GM12878 (cell line): ENCODE data around the gene LEKR1. TPM values are rescaled to one million over a fixed set of nuclear protein-coding genes. Genes with fewer than 3 reads are reported as not detected.

Source experiments
- ATAC-seq: fragments of 200-7000 bp; cut with Tn5 transposase; 3 replicates; pipeline ENCODE4 v1.9.1; 2020; ENCODE audit warnings: mild to moderate bottlenecking, moderate library complexity
- BruUV-seq: library from RNA; stranded (reverse); fragments of 400-500 nt; replicated peaks from 2 replicates; lab custom pipeline; 2021; lab: Mats Ljungman, UMichigan
- CTCF ChIA-PET: fragments of 300-600 bp; sonication (Branson Sonifier 250); formaldehyde crosslinking; extraction: SDS; loops from one replicate; lab custom pipeline; 2021; ENCODE audit warnings: inconsistent platforms; lab: Yijun Ruan, JAX
- POLR2A ChIA-PET: fragments of 350-600 bp; formaldehyde crosslinking; extraction: SDS; loops from one replicate; lab custom pipeline; 2021; ENCODE audit warnings: inconsistent platforms; lab: Charles Lee
- RAD21 ChIA-PET: fragments of 300-600 bp; sonication (Branson Sonifier 250); formaldehyde crosslinking; loops from one replicate; lab custom pipeline; 2023; ENCODE audit warnings: antibody characterized with exemption; ENCODE audit not compliant: unreplicated experiment; lab: Charles Lee
- SMC1A ChIA-PET: fragments of 300-600 bp; sonication (Branson Sonifier 250); formaldehyde crosslinking; loops from one replicate; lab custom pipeline; 2023; ENCODE audit not compliant: unreplicated experiment, uncharacterized antibody; lab: Charles Lee
- DNase-seq: peaks from one replicate; pipeline ENCODE4 v3.0.0-alpha.2; 2011; ENCODE audit warnings: low read depth, low spot score
- FAIRE-seq: peaks from 3 replicates; lab custom pipeline; 2011; peaks lifted over from hg19 to GRCh38; lab: Jason Lieb, UNC
- H2AFZ ChIP-seq: 2 replicates; pipeline ENCODE4 v1.6.0; 2011; ENCODE audit warnings: low read depth, low read length, control low read depth; ENCODE audit not compliant: control insufficient read depth
- H3K27ac ChIP-seq: 2 replicates; pipeline ENCODE4 v1.5.1; 2011; ENCODE audit warnings: control low read depth; ENCODE audit not compliant: control insufficient read depth, insufficient read depth
- H3K27me3 ChIP-seq, 2 experiments: replicated peaks in 1 of 2; 2 replicates each; pipeline versions ENCODE4 v1.6.0 to v1.6.1; 2011; ENCODE audit warnings: low read length in 1 of 2; ENCODE audit not compliant: control insufficient read depth in 2 of 2, insufficient read depth in 2 of 2
- H3K36me3 ChIP-seq, 2 experiments: 2 replicates each; pipeline ENCODE4 v1.5.1; 2011; ENCODE audit warnings: low read length in 1 of 2; ENCODE audit not compliant: control insufficient read depth in 2 of 2, insufficient read depth in 2 of 2
- H3K4me1 ChIP-seq: 2 replicates; pipeline ENCODE4 v1.6.1; 2011; ENCODE audit warnings: mild to moderate bottlenecking, low read length, moderate library complexity, mixed read lengths; ENCODE audit not compliant: control insufficient read depth, insufficient read depth
- H3K4me2 ChIP-seq: 2 replicates; pipeline ENCODE4 v1.6.0; 2011; ENCODE audit warnings: control low read depth; ENCODE audit not compliant: control insufficient read depth, insufficient read depth
- H3K4me3 ChIP-seq: fragments of 200-600 bp; sonication (generic); 2 replicates; pipeline ENCODE4 v1.5.1; 2016
- H3K79me2 ChIP-seq: 2 replicates; pipeline ENCODE4 v1.6.0; 2011; ENCODE audit warnings: low read length; ENCODE audit not compliant: control insufficient read depth, insufficient read depth
- H3K9ac ChIP-seq: 2 replicates; pipeline ENCODE4 v1.8.0; 2011; ENCODE audit warnings: low read length, control low read depth, mixed read lengths; ENCODE audit not compliant: control insufficient read depth, insufficient read depth
- H3K9me3 ChIP-seq: replicated peaks from 3 replicates; pipeline ENCODE4 v1.5.1; 2011; ENCODE audit warnings: mild to moderate bottlenecking, low read length; ENCODE audit not compliant: control insufficient read depth, insufficient read depth
- H4K20me1 ChIP-seq: 2 replicates; pipeline ENCODE4 v1.6.0; 2011; ENCODE audit not compliant: control insufficient read depth, insufficient read depth
- ASH2L ChIP-seq: fragments of 300-600, 200-600 bp; sonication (generic); IDR thresholded peaks from 2 replicates; pipeline ENCODE4 v1.6.1; 2017; ENCODE audit warnings: low read depth, mild to moderate bottlenecking, borderline replicate concordance
- CEBPB ChIP-seq, 2 experiments: fragments of 150-350 bp in 1 of 2; IDR thresholded peaks; 2 replicates each; pipeline ENCODE4 v1.6.1; 2012 to 2014; ENCODE audit warnings: low read depth in 2 of 2, low read length in 2 of 2, borderline replicate concordance in 1 of 2, inconsistent platforms in 1 of 2
- HCFC1 ChIP-seq: fragments of 150-350 bp; IDR thresholded peaks from 2 replicates; pipeline ENCODE4 v1.6.1; 2014; ENCODE audit warnings: low read length
- LARP7 ChIP-seq: fragments of 450-650 bp; IDR thresholded peaks from 2 replicates; pipeline ENCODE4 v1.6.1; 2017; ENCODE audit warnings: mild to moderate bottlenecking
- MYC ChIP-seq: IDR thresholded peaks from 2 replicates; pipeline ENCODE4 v1.6.1; 2011; ENCODE audit warnings: mild to moderate bottlenecking, low read length, moderate library complexity, inconsistent platforms; ENCODE audit not compliant: insufficient read depth, insufficient replicate concordance, insufficient read length, severe bottlenecking
- SUZ12 ChIP-seq: fragments of 200-600 bp; sonication (generic); IDR thresholded peaks from one replicate; pipeline ENCODE4 v1.6.1; 2018; ENCODE audit warnings: antibody characterized with exemption, mild to moderate bottlenecking; ENCODE audit not compliant: unreplicated experiment
- TCF12 ChIP-seq: IDR thresholded peaks from 2 replicates; pipeline ENCODE4 v1.6.1; 2011; ENCODE audit warnings: low read depth, mild to moderate bottlenecking, low read length
- TCF3 ChIP-seq: IDR thresholded peaks from 2 replicates; pipeline ENCODE4 v1.6.1; 2012; ENCODE audit warnings: low read depth, mild to moderate bottlenecking, low read length, borderline replicate concordance; ENCODE audit not compliant: insufficient read depth
- ZSCAN29 ChIP-seq: fragments of 450-650 bp; IDR thresholded peaks from 2 replicates; pipeline ENCODE4 v1.6.1; 2017; ENCODE audit warnings: mild to moderate bottlenecking, moderate library complexity
- WGBS: methylation state at CpG from one replicate; pipeline ENCODE4 v1.1.6; 2016; ENCODE audit warnings: low lambda C conversion rate; ENCODE audit not compliant: insufficient replicate concordance, insufficient coverage; ENCODE audit errors: missing lambda C conversion rate; 5-methylcytosine and 5-hydroxymethylcytosine counted together
- in situ Hi-C: fragments of 300-500 bp; cut with MboI; formaldehyde crosslinking; loops from 9 replicates; pipeline ENCODE4 v1.14.3; 2018; ENCODE audit warnings: mixed read lengths
- intact Hi-C: fragments of 100-400 bp; cut with micrococcal nuclease; formaldehyde crosslinking; loops from one replicate; pipeline ENCODE4 v1.14.2; 2022; ENCODE audit not compliant: unreplicated experiment
- polyA plus RNA-seq, 11 experiments: library from polyadenylated mRNA; depleted of rRNA in 4 of 11; unstranded in 6 of 11; stranded (reverse) in 5 of 11; fragments of >200 nt; fragmentation: Nextera tagmentation in 4 of 11; fragmentation: Illumina TruSeq in 1 of 11; extraction: Ambion mirVana in 4 of 11; extraction: Trizol in 1 of 11; gene quantifications; 1 replicate in 1 of 11; 2 replicates in 10 of 11; pipeline versions ENCODE4 v1.2.1 to v1.2.3, GENCODE V29; 2011 to 2016; ENCODE audit warnings: inconsistent platforms in 2 of 11, missing spikeins in 2 of 11, low read depth in 1 of 11
- total RNA-seq, 4 experiments: library from RNA; depleted of rRNA in 3 of 4; stranded (reverse); fragments of >200 nt in 3 of 4; fragmentation: Illumina TruSeq in 1 of 4; extraction: Trizol in 1 of 4; gene quantifications; 2 replicates each; pipeline versions ENCODE4 v1.2.1 to v1.2.3, GENCODE V29; 2013 to 2021
- TF ChIP-seq, protein P1 (sequence below): IDR thresholded peaks from 2 replicates; pipeline ENCODE4 v1.6.1; 2011; ENCODE audit warnings: borderline replicate concordance, low read depth, mild to moderate bottlenecking, moderate library complexity, mixed read lengths, low read length; ENCODE audit not compliant: insufficient read depth; ENCODE audit errors: extremely low read length
- TF ChIP-seq, protein P2 (sequence below): fragments of 450-650 bp; formaldehyde crosslinking; IDR thresholded peaks from 2 replicates; pipeline ENCODE4 v1.4.0; 2020; ENCODE audit warnings: mild to moderate bottlenecking, moderate library complexity

Gene LEKR1
- total and polyA plus RNA-seq, 10 of the 15 experiments (the other 5 are each of a cell fraction or from before 2014, with no cell fraction given), result 0.48 to 3.2 (median 1.3) TPM

DNA sequence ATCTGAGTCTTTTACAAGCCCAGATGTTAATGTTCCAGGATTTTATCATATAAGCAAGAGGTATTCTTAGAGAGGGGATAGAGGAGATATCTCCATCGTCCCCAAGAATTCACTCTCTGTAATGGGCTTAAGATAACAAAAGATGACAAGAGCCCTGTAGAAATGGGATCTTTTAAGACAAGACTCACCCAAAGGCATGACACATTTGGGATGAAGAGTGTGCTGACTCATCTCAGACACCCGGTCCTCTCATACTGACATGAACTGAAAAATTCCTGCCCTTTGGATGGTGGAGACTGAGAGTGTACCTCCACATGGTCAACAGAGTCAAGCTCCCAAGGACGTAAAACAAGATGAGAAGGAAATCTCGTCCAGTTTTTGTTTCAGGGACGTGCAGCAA is 11.0 kb downstream of the LEKR1 start:
- Histone ChIP-seq H4K20me1 (no peaks in the 10 kb centered on the region), H3K27me3 (no peaks in the 10 kb centered on the region), H3K27ac (no peak overlapping the region), H3K4me3 (no peak overlapping the region), H3K9me3 (no peaks in the 10 kb centered on the region), H3K79me2 (no peaks in the 10 kb centered on the region), H2AFZ (no peak overlapping the region), H3K4me1 (peaks cover 4% of the 10 kb centered on the region; the same call in 1 of the 2 replicates), H3K36me3 (no peaks in the 10 kb centered on the region), H3K4me2 (no peak overlapping the region), H3K9ac (no peak overlapping the region)
- WGBS, result 58% methylated on average over 5 of the region's 5 CpGs
- intact Hi-C loops (no loop called here), in situ Hi-C loops (no loop called here)
- no peak for ATAC-seq
- BruUV-seq, result no TSS peak
- FAIRE-seq, result no peak
- RAD21 ChIA-PET, result no interaction called here
- POLR2A ChIA-PET, result no interaction called here
- SMC1A ChIA-PET, result interaction anchor here (0.7 to 1.2 kb wide), 3 partner anchors 20 to 300 kb away, joined by 3 to 5 read pairs (median 3); no protein-coding TSS in a partner anchor
- DNase-seq, result no peak
- TF ChIP-seq TCF12, result no peak
- TF ChIP-seq, protein P1, sequence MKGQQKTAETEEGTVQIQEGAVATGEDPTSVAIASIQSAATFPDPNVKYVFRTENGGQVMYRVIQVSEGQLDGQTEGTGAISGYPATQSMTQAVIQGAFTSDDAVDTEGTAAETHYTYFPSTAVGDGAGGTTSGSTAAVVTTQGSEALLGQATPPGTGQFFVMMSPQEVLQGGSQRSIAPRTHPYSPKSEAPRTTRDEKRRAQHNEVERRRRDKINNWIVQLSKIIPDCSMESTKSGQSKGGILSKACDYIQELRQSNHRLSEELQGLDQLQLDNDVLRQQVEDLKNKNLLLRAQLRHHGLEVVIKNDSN, result no peak
- no peak for TF ChIP-seq CEBPB (IDR thresholded peaks at IDR 0.05; ENCODE audit: borderline replicate concordance in 1 of 2, low read depth in 2 of 2, low read length in 2 of 2)
- CTCF ChIA-PET, result interaction anchor here (1.3 kb wide), 1 partner anchor 10 kb away, joined by 3 read pairs; no protein-coding TSS in a partner anchor

DNA sequence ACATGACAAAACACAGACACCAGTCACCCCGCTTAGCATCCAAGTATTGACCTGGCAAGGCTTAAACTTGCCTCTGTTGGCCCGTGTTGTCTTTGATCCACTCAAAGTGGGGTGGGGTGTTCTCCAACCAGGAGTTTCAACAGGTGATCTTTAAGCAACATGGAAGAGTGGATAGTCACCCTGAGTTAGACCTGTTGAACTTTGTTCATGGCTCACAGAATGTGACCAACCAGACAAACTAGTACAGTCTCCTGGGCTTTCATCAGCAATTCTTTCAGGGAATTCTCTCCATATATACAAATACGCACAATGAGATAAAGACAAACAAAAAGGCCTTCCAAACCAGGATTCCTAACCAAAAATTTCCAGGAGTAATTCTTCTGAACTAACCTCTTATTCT is 11.9 kb downstream of the LEKR1 start:
- Histone ChIP-seq H3K4me3 (no peak overlapping the region), H3K9me3 (no peaks in the 10 kb centered on the region), H3K4me2 (no peak overlapping the region), H3K36me3 (no peaks in the 10 kb centered on the region), H3K79me2 (no peaks in the 10 kb centered on the region), H3K27me3 (no peaks in the 10 kb centered on the region), H4K20me1 (no peaks in the 10 kb centered on the region), H3K9ac (no peak overlapping the region), H3K27ac (no peak overlapping the region), H2AFZ (no peak overlapping the region), H3K4me1 (peaks cover 4% of the 10 kb centered on the region; the same call in 1 of the 2 replicates)
- ChIA-PET POLR2A (no interaction called here), SMC1A (no interaction called here), RAD21 (no interaction called here), CTCF (no interaction called here)
- ATAC-seq (no peak), DNase-seq (no peak), FAIRE-seq (no peak)
- in situ Hi-C loops (no loop called here), intact Hi-C loops (no loop called here)
- no TSS peak for BruUV-seq
- WGBS, result 93% methylated on average over 3 of the region's 3 CpGs
- TF ChIP-seq TCF12, result no peak
- no peak for TF ChIP-seq MYC
- no peak for TF ChIP-seq TCF3
- no peak for TF ChIP-seq SUZ12
- TF ChIP-seq LARP7, result no peak
- TF ChIP-seq HCFC1, result no peak
- TF ChIP-seq, protein P1, result no peak
- TF ChIP-seq, protein P2, sequence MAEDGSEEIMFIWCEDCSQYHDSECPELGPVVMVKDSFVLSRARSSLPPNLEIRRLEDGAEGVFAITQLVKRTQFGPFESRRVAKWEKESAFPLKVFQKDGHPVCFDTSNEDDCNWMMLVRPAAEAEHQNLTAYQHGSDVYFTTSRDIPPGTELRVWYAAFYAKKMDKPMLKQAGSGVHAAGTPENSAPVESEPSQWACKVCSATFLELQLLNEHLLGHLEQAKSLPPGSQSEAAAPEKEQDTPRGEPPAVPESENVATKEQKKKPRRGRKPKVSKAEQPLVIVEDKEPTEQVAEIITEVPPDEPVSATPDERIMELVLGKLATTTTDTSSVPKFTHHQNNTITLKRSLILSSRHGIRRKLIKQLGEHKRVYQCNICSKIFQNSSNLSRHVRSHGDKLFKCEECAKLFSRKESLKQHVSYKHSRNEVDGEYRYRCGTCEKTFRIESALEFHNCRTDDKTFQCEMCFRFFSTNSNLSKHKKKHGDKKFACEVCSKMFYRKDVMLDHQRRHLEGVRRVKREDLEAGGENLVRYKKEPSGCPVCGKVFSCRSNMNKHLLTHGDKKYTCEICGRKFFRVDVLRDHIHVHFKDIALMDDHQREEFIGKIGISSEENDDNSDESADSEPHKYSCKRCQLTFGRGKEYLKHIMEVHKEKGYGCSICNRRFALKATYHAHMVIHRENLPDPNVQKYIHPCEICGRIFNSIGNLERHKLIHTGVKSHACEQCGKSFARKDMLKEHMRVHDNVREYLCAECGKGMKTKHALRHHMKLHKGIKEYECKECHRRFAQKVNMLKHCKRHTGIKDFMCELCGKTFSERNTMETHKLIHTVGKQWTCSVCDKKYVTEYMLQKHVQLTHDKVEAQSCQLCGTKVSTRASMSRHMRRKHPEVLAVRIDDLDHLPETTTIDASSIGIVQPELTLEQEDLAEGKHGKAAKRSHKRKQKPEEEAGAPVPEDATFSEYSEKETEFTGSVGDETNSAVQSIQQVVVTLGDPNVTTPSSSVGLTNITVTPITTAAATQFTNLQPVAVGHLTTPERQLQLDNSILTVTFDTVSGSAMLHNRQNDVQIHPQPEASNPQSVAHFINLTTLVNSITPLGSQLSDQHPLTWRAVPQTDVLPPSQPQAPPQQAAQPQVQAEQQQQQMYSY (CRISPR knock-in tag), result no peak
- no peak for TF ChIP-seq ZSCAN29
- no peak for TF ChIP-seq ASH2L
